Common myeloid progenitor, CD34-positive (primary cell): ENCODE measurements around the gene RFC5. TPM values are rescaled to one million over a fixed set of nuclear protein-coding genes. Genes with fewer than 3 reads are reported as not detected.

ENCODE experiments used
- CTCF ChIA-PET: fragments of 350-600 bp; sonication (Branson Sonifier 250); formaldehyde crosslinking; loops from one replicate; lab custom pipeline; 2021; ENCODE audit warnings: antibody characterized with exemption; lab: Charles Lee
- POLR2A ChIA-PET: fragments of 350-600 bp; sonication (Branson Sonifier 250); formaldehyde crosslinking; loops from one replicate; lab custom pipeline; 2021; ENCODE audit warnings: antibody characterized with exemption; lab: Charles Lee
- DNase-seq, 3 donors: peaks; one replicate each; pipeline versions ENCODE4 v3.0.0 to v3.0.0-alpha.2; 2013
- H3K27ac ChIP-seq, 2 experiments: 1 replicate in 1 of 2; 2 replicates in 1 of 2; pipeline ENCODE4 v1.7.0; 2013; ENCODE audit warnings: inconsistent platforms in 2 of 2, low read length in 2 of 2, mild to moderate bottlenecking in 2 of 2, low read depth in 1 of 2, moderate library complexity in 1 of 2; ENCODE audit not compliant: severe bottlenecking in 2 of 2, insufficient read depth in 1 of 2, poor library complexity in 1 of 2
- H3K27me3 ChIP-seq, 5 experiments: replicated peaks in 2 of 5; 1 replicate in 3 of 5; 2 replicates in 2 of 5; pipeline versions ENCODE4 v1.6.1 to v1.7.0; 2013; ENCODE audit warnings: low read length in 4 of 5, mild to moderate bottlenecking in 2 of 5, moderate library complexity in 2 of 5, inconsistent platforms in 1 of 5; ENCODE audit not compliant: insufficient read depth in 5 of 5, control insufficient read depth in 4 of 5
- H3K36me3 ChIP-seq, 4 experiments: 1 replicate in 2 of 4; 2 replicates in 2 of 4; pipeline versions ENCODE4 v1.6.1 to v1.7.0; 2013; ENCODE audit warnings: low read length in 3 of 4, control low read depth in 1 of 4, mild to moderate bottlenecking in 1 of 4; ENCODE audit not compliant: control insufficient read depth in 4 of 4, insufficient read depth in 4 of 4
- H3K4me1 ChIP-seq, 4 experiments: 1 replicate in 3 of 4; 2 replicates in 1 of 4; pipeline versions ENCODE4 v1.6.1 to v1.7.1; 2013; ENCODE audit warnings: low read length in 3 of 4, mild to moderate bottlenecking in 3 of 4, control low read depth in 1 of 4, inconsistent platforms in 1 of 4, moderate library complexity in 1 of 4; ENCODE audit not compliant: control insufficient read depth in 4 of 4, insufficient read depth in 4 of 4; ENCODE audit errors: control extremely low read depth in 1 of 4
- H3K4me3 ChIP-seq, 7 experiments: 1 replicate in 4 of 7; 2 replicates in 3 of 7; pipeline versions ENCODE4 v1.5.1 to v1.7.0; 2013; ENCODE audit warnings: mild to moderate bottlenecking in 7 of 7, low read length in 6 of 7, moderate library complexity in 6 of 7, inconsistent platforms in 2 of 7, low read depth in 2 of 7, control low read depth in 1 of 7; ENCODE audit not compliant: insufficient read depth in 4 of 7, control insufficient read depth in 1 of 7; ENCODE audit errors: extremely low read depth in 1 of 7
- H3K9me3 ChIP-seq, 5 experiments: 1 replicate in 4 of 5; 2 replicates in 1 of 5; pipeline versions ENCODE4 v1.6.1 to v1.7.1; 2013; ENCODE audit warnings: low read length in 4 of 5, mild to moderate bottlenecking in 2 of 5, inconsistent platforms in 1 of 5, low read depth in 1 of 5, moderate library complexity in 1 of 5; ENCODE audit not compliant: control insufficient read depth in 4 of 5, insufficient read depth in 2 of 5; ENCODE audit errors: control extremely low read depth in 1 of 5
- WGBS: methylation state at CpG from one replicate; pipeline ENCODE4 v1.1.5; 2013; ENCODE audit not compliant: insufficient coverage; 5-methylcytosine and 5-hydroxymethylcytosine counted together
- polyA plus RNA-seq: library from polyadenylated mRNA; unstranded; fragments of 120-200 nt; gene quantifications from one replicate; pipeline ENCODE4 v1.2.1, GENCODE V29; 2013

The RFC5 gene, protein sequence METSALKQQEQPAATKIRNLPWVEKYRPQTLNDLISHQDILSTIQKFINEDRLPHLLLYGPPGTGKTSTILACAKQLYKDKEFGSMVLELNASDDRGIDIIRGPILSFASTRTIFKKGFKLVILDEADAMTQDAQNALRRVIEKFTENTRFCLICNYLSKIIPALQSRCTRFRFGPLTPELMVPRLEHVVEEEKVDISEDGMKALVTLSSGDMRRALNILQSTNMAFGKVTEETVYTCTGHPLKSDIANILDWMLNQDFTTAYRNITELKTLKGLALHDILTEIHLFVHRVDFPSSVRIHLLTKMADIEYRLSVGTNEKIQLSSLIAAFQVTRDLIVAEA
- 20.9 TPM for polyA plus RNA-seq

DNA sequence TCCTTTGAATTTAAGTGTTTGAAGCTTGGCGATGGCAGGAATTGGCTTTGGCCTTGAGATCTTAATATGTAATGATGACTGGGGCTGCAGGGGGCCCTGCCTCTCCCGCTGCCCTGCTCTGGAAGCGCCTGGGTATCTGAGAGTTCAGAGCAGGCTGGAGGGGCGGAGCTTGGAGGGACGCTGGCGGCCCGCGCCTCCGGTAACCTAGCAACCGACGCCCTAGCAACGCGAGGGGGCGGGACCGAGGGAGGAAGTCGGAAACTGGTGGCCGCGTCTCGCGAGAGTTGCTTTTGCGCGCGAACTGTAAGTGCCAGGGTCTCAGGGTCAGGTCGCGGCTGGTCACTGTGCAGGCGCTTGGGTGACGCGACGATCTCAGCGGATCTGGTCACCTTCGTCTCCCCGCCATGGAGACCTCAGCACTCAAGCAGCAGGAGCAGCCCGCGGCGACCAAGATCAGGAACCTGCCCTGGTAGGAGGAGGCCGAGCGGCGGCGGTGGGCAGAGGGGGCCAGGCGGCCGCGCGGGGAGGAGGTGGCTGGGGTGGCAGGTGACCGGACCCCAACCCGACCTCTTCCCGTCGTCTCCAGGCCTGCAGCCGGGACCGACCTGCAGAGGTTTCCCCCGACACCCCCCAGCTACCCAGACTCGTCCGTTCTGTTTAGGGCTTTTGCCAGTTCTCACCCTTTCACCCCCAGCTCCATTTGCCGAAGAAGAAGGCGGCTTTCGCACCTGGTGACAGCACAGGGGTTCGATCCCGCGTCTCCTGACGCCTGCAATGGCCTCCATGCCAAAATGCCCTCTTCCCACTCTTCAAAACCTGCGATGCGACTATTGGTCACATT is at the start of gene RFC5:
RFC5 (plus strand) TSS at position 280 of the 841 bp plus-strand sequence; CDS start at position 405, 125 bp downstream.
- CTCF ChIA-PET = interaction anchor here (0.9 kb wide), 1 partner anchor 162 kb away, joined by 3 read pairs; no protein-coding TSS in a partner anchor

DNA sequence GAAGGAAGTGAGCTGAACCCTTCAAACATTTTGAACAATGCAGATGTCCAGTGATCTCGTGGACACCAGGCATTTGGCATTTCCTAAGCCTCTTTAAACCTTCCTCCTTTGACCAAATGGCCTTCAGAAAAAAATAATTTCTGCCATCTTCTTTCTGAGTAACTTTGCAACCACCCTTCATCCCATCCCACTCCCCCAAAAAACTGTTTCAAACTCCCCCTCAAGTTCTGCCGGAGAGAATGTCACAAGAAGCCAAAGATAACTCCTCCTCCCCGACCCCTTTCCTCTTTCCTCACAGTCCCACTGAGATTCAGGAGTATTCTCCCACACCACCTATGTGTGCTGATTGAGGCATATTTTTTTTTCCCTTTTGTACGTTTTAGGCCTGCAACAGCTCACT is 49.5 kb upstream of the RFC5 start:
- Histone ChIP-seq H3K4me3 (no peak overlapping the region), H3K36me3 (no peaks in the 10 kb centered on the region), H3K27ac (no peak overlapping the region), H3K27me3 (peaks cover 2 to 83% (median 29%) of the 10 kb centered on the region in 5 experiments), H3K4me1 (peaks cover 0 to 13% (median 7%) of the 10 kb centered on the region in 4 experiments), H3K9me3 (peaks cover 0 to 14% (median 5%) of the 10 kb centered on the region in 5 experiments)
- ChIA-PET CTCF (interaction anchor here (0.6 kb wide), 1 partner anchor 82 kb away, joined by 3 read pairs; no protein-coding TSS in a partner anchor), POLR2A (no interaction called here)
- no peak for DNase-seq
- WGBS = 0% methylated on average over 1 of the region's 4 CpGs

More for the DNA sequence above, at the start of gene RFC5:
- H3K4me1 ChIP-seq = peaks cover 9 to 19% (median 16%) of the 10 kb centered on the region in 4 experiments
- H3K27ac ChIP-seq = peak within 1 kb of the TSS; percentile 61 to 84
- DNase-seq = peak; percentile 96 to 97 (median 96)
- POLR2A ChIA-PET = interaction anchor here (0.6 kb wide), 1 partner anchor 88 kb away, joined by 4 read pairs; no protein-coding TSS in a partner anchor
- 0% methylated on average over 51 of the region's 61 CpGs for WGBS
- peak within 1 kb of the TSS; percentile 86 to 97 (median 91) for H3K4me3 ChIP-seq
- H3K27me3 ChIP-seq = peaks cover 0 to 4% (median 0%) of the 10 kb centered on the region in 5 experiments
- no peaks in the 10 kb centered on the region for H3K9me3 ChIP-seq
- H3K36me3 ChIP-seq = peaks cover 2 to 25% (median 19%) of the 10 kb centered on the region in 4 experiments

- H3K27me3 ChIP-seq = peaks cover 2 to 87% (median 29%) of the 10 kb centered on the region in 5 experiments
- ChIA-PET POLR2A (no interaction called here), CTCF (interaction anchor here (0.6 kb wide), 1 partner anchor 81 kb away, joined by 3 read pairs; no protein-coding TSS in a partner anchor)
- H3K27ac ChIP-seq = no peak overlapping the region
- DNase-seq = no peak
- WGBS = no CpG with 5 or more reads among the region's 12 CpGs
- H3K36me3 ChIP-seq = no peaks in the 10 kb centered on the region
- H3K4me1 ChIP-seq = peaks cover 0 to 13% (median 7%) of the 10 kb centered on the region in 4 experiments
- H3K4me3 ChIP-seq = no peak overlapping the region
- peaks cover 0 to 18% (median 5%) of the 10 kb centered on the region in 5 experiments for H3K9me3 ChIP-seq
Observed at GRCh38 chr12:117967512-117967911, 49.0 kb upstream of the RFC5 start.

DNA sequence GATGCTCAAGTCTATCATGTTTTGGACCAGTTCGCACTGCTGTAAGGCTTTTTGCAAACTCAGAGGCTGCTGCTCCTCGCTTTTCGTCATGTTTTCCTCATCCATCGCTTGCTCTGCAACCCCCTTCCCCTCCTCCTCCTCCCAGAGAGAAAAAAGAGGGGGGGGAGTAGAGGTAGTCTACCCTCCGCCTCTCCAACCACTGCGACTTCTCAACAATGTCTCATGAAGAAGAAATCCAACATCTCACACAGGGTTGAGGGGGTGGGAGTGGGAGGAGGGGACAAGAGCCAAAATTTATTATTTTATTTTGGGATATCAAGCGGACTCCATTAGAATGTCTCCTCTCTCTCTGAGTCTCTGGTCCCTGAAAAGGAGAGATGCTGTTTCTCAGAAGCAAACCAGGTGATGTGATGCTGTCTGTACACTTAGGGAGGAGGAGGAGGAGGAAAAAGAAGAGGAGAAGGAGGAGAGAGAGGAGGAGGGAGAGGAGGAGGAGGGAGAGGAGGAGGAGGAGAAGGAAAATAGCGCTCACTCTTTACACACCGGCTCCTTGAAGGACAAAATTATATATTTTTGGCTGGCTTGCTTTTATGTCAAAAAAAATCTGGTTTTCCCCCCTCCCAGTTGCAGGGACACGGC is 48.2 kb upstream of the RFC5 start:
- ChIA-PET CTCF (no interaction called here), POLR2A (no interaction called here)
- peak overlapping the region in 5 of 7 experiments; percentile 52 to 73 (median 55) for H3K4me3 ChIP-seq

DNA sequence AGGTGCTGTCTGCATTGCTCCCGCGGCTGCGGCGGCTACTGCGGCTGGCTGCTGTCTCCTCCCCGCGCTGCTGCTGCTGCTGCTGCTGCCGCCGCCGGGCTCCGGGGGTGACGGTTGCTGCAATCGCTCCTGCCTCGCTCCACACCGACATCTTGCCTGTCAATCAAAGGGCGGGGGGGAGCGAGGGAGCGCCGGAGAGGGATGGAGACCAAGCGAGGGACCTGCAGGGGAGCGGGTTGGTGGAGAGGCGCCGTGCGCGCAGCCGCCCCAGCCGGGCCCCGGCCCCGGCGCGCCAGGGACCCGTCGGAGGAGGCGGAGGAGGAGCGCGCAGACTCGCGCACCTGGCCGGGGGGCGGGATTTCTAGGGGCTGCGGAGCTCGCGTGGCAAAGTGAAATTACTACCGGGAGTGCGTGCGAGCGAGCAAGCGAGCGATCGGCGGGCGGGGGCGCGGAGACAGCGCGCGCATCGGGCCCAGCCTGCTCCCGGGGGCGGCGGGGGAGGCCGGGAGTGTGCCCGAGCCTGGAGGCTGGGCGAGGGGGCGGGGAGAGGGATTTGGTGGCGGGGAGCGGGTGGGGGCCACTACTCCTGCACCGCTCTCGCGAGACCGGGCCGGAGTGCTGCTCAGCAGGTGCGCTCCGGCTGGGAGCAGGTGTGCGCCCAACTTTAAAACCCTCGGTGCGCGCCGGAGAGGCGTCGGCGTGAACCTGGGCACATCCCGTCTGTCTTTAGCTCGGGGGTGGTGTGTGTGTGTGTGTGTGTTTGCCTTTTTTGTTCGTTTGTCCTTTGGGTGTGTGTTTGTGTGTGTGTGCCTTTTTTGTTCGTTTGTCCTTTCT is 47.5 kb upstream of the RFC5 start, which contains the start of gene KSR2:
KSR2 (minus strand) TSS at position 165 of the 834 bp plus-strand sequence. CDS start 735 bp downstream, outside the sequence.
- Histone ChIP-seq H3K27me3 (peaks cover 2 to 81% (median 29%) of the 10 kb centered on the region in 5 experiments), H3K36me3 (no peaks in the 10 kb centered on the region), H3K4me3 (peak within 1 kb of the TSS; percentile 40 to 73 (median 54)), H3K27ac (no peak within 1 kb of the TSS), H3K9me3 (peaks cover 0 to 18% (median 5%) of the 10 kb centered on the region in 5 experiments), H3K4me1 (peaks cover 0 to 13% (median 7%) of the 10 kb centered on the region in 4 experiments)
- POLR2A ChIA-PET = no interaction called here
- WGBS = under 1% methylated on average over 42 of the region's 86 CpGs
- DNase-seq = peak; percentile 13 to 67 (median 49)
- CTCF ChIA-PET = no interaction called here

More for the DNA sequence above, 48.2 kb upstream of the RFC5 start:
- Histone ChIP-seq H3K27me3 (peaks cover 2 to 84% (median 29%) of the 10 kb centered on the region in 5 experiments), H3K9me3 (peaks cover 0 to 18% (median 5%) of the 10 kb centered on the region in 5 experiments), H3K4me1 (peaks cover 0 to 13% (median 7%) of the 10 kb centered on the region in 4 experiments), H3K36me3 (no peaks in the 10 kb centered on the region), H3K27ac (no peak overlapping the region)
- no peak for DNase-seq
- 10% methylated on average over 2 of the region's 10 CpGs for WGBS

GRCh38 chr12:117970334-117970733 is 46.2 kb upstream of the RFC5 start:
- CTCF ChIA-PET = no interaction called here
- 90% methylated on average over 2 of the region's 4 CpGs for WGBS
- H3K27me3 ChIP-seq = peaks cover 2 to 75% (median 26%) of the 10 kb centered on the region in 5 experiments
- no peak overlapping the region for H3K27ac ChIP-seq
- peaks cover 0 to 18% (median 5%) of the 10 kb centered on the region in 5 experiments for H3K9me3 ChIP-seq
- POLR2A ChIA-PET = no interaction called here
- no peak for DNase-seq
- peaks cover 0 to 13% (median 7%) of the 10 kb centered on the region in 4 experiments for H3K4me1 ChIP-seq
- H3K4me3 ChIP-seq = no peak overlapping the region
- no peaks in the 10 kb centered on the region for H3K36me3 ChIP-seq
